GM19239 (cell line): ENCODE measurements around the gene CORIN.

Source experiments
- DNase-seq: peaks from one replicate; pipeline ENCODE4 v3.0.0; 2011; ENCODE audit warnings: low spot score; ENCODE audit not compliant: insufficient read length
- FAIRE-seq: peaks from 2 replicates; lab custom pipeline; 2011; peaks lifted over from hg19 to GRCh38; lab: Jason Lieb, UNC

The CORIN gene

DNA sequence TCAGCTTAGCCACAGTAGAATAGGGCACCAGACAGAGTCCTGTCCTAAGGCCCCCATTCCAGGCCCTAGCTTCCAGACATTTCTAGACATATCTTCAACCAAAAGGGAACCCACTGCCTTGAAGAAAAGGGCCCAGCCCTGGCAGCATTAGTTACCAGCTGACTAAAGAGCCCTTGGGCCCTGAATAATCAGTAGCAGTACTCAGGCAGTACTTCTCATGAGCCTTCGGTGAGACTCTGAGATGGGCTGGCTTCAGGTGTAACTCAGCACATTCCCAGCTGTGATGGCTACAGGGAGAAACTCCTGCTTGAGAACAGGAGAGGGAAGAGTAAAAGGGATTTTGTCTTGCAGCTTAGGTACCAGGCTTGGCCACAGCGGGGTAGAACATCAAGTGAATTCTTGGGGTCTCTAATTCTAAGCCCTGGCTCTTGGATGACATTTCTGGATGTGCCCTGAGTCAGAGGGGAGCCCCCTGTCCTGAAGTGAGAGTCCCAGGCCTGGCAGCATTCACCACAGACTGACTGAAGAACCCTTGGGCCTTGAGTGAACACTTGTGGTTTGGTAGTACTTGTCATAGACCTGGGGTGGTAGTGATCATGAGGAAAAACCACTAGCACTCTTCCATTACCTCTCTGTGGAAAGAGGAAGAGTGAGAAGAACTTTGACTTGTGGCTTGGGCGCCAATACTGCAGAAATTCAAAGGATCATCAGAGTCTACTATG lies 182.7 kb downstream of the CORIN start:
- DNase-seq (no peak), FAIRE-seq (no peak)

DNA sequence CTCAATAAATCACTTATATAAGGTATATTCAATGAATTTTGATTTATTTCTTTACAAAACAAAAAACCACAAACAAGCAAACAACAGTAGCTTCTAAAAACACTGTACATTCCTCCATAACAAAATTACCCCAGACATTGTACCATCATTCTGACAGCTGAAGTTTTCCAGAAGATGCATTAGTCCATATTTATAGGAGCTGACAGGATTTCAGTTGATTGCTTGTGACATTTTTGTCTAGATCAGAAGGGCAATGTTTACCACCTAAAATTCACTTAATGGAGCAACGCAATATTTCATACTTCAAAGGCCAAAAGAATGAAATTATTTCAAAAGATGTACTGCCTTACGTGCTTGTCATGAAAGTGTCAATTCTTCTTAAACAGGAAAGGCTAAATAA lies 185.8 kb downstream of the CORIN start:
- DNase-seq (no peak), FAIRE-seq (no peak)

DNA sequence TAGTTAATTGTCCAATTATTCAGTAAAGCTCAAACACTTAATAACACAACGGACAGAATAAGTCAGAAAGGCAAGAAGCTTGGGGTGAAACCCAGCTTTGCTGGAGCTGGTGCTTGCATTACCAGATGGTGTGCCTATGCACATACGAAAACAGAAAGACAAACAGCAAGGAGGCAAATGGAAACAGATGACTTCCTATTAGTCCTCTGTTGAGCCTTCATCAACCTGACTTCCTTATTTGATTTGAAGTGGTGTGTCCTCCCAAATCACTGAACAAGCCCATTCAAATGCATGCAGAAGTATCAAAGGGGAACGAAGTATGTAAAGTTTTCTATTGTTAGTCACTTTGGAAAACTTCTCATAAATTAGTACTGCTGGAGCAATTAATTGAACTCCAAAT lies 186.6 kb downstream of the CORIN start:
- no peak for FAIRE-seq
- DNase-seq: no peak

DNA sequence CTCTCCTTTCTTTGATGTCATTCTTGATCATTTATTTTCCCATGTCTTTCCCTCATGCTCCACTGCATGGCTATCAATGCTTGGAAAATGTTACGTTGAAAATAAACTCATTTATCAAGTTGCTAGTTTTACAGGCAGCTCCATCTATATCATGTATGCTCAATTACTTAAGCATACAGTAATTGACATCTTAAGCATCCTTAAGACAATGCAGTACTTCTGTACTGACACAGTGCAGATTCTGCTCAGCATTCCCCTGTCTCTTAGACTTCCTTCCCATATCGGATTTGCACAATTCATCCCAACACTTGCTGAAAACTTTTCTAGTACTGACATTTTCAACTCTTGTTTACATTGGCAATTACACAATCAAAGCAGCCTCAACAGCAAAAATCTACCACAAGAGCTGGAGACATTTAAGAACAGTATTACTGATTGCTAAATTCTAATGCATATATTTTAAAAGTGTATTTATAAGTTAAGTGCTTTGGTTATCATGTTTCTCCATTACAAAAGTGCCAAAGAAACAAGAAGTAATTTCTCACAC lies 187.2 kb downstream of the CORIN start:
- FAIRE-seq (no peak), DNase-seq (no peak)

DNA sequence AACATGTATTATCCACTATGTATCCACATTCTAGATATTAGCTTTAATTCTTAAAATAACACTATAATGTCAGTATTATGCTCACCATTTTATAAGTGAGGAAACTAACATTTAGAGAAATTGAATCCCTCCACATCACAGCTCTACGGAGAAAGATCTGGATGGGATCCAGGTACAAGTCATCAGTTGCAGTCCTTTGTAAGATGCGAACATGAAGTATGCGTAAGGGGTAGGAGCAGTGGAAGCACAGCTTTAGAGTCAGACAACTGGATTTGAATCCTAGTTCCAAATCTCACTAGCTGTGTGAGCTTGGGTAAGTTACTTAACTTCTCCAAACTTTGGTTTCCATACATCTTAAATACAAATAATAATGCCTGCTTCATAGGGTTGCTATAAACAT lies 190.3 kb downstream of the CORIN start:
- FAIRE-seq: no peak
- DNase-seq: no peak

DNA sequence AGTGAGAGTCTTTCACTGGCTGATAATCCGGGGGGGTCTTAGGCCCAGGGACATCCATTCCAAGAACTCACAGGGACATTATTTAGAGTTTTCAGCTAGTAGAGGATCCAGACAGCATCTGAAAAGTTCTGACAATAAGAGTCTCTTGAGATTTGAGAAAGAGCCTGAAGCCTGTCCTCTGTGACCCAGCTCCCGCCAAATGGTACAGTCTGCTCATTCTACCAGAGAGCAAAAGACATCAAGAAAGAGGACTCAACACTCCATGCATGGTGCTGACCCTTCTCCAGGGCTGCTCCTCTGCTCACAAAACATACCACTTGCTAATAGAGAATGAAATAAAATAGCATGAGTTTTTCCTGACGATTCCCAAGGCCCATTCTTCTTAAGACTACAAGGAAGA lies 190.8 kb downstream of the CORIN start:
- DNase-seq (no peak), FAIRE-seq (no peak)

DNA sequence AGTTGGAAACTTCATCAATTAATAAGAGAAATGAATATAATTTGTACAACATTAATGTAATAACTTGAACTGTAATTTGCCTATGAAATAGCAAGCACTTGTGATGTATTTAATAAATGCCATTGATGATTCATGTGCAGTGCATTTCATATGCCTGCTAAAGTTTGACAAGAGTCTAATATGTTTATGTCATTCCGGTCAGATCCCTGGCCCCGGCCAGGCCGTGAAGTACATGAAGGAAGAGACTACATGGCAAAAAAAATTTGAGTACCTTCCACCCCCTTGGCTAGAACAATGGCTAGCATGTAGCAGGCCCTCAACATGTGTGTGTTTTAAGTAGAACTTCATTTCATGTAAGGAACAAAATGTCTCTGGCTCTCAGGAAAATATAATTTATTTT lies 191.5 kb downstream of the CORIN start:
- DNase-seq (no peak), FAIRE-seq (no peak)

DNA sequence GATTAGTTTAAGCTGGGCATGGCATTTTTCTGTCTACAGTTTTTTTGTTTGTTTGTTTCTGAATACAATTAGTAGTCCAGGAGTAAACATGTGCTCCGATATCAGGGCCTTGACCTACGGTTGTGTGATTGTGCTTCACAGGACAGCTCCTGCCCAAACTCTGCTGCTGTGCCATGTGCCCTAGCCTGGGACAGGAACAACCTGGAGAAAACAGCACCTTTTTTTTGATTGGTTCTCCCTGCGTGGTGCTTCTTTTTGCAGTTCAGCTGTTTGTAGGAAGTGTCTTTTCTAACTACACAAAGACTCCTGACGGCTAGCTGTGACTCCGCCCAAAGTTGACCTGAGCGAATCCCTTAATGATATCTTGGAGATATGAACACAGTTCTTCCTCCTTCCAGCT lies 194.0 kb downstream of the CORIN start:
- DNase-seq (no peak), FAIRE-seq (no peak)

DNA sequence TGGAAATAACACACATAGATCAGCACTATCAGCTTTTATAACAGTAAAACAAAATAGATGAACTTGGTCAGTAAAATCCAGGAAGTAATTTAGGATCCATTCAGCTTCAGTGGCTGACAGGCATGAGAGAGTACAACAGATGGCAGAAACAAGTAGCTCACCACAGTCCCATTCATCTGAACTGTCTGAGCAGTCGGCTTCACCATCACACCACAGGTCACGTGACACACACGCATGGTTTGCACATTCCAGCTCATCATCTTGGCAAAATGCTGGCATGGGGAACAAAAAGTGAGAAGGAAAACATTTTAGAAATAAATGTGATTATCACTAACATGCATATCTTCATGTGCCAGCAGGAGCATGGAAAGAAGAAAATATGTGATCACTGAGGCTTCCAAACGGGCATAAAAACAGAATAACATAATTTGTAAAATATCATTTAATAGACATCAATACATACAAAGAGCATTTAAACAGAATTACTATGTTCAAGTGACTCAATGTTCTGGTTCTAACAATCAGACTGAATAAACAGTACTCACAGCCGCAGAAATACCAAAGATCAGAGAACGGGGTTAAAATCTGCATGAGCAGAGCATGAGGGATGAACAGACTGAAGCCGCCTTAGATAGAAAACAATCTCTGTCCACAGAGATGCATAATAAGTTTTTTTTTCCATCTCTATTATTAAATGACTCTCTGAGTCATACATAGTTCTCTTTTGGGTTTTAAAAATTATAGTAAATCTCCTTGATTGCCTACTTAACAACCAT lies 194.7 kb downstream of the CORIN start:
- no peak for FAIRE-seq
- DNase-seq: no peak

DNA sequence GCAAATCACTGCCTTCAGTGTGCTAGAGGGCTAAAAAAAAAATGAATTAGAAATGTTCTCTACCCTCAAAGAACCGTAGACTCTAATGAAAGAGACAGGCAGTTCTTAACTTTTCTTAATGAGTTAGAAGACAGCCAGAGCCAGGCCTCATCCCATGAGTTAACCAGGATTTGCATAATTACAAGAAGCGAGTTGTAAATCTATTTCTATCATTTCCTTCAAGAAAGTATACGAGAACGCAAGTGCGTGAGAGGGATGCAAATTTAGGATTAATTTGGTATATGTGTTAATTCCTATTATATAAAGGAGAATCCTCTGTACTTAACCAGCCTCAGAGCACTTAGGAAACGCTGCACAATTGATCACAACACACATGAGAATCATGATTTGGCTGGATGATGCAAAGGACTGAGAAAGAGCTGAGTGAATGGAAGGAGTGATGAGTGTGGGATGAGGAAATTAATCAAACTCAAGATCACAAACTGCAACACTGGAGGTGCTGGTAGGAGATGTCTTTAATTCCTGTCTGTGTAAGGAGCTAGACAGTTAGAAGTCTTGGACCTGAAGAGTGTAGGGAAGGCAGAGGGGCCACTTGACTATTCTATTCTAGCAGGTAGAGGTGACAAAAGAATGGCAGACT lies 195.6 kb downstream of the CORIN start:
- no peak for FAIRE-seq

DNA sequence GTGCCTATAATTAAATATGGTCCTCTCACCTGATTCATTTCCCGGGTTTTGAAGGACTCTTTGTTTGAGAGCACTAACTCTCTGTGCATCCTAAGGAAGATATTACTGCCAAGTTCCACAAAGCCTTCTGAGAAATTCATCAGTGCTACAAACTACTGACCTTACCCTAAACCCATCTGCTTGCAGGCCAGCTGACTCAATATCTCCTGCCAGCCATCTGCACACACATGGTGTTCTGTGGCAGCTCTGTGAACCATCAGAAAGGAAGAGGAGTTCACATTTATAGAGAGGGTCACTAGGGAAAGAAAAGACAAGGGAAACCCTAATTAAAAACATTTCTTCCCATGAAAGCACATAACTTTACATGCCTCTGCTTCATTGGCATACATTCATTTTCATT lies 196.1 kb downstream of the CORIN start:
- FAIRE-seq: no peak
- DNase-seq: no peak

More for the DNA sequence above, 195.6 kb downstream of the CORIN start:
- DNase-seq: no peak

DNA sequence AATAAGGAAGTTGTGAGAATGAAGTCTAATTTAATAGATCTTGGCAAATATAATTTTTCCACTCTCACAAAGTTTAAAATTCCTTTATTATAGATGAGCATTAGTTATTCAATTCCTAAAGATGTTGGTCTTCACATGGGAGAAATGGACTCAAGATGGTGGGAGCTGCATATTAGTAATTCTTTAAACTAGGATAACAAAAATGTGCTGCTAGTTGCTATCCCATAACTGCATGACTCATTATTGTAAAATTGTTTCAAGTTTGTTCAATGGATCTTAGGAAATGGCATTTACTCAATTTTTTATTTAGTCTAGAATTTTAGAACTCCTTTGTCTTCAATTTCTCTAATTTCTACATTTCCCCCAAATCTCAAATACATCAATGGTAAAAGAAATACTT lies 197.0 kb downstream of the CORIN start:
- DNase-seq: no peak
- FAIRE-seq: no peak

DNA sequence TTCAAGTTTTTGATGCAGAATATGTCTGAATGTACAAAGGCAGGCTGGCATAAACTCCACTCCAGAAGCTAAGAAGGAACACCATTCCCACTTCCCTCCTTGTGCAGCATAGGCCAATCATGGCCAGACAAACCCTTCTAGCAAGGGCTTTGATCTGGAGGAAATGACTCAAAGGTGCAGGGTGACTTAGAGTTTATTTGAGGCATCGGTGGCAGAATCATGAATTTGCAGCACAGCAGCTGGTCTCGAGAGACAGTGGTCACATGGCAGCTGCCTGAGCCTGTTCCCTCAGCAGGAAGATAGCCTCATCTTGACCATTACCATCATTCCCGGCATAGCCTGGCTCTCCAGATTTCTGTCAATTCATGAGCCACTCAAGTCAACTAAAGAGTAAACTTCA lies 198.3 kb downstream of the CORIN start:
- no peak for DNase-seq
- no peak for FAIRE-seq

DNA sequence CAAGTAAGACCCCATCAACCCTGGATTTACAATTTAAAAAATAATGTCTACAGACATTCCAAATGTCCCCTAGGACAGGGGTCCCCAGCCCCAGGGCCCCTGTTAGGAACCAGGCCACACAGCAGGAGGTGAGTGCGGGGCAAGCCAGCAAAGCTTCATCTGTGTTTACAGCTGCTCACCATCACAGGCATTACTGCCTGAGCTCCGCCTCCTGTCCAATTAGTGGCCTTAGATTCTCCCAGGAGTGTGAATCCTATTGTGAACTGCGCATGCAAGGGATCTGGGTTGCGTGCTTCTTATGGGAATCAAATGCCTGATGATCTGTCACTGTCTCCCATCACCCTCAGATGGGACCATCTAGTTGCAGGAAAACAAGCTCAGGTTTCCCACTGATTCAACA lies 206.7 kb downstream of the CORIN start:
- FAIRE-seq: no peak
- no peak for DNase-seq

DNA sequence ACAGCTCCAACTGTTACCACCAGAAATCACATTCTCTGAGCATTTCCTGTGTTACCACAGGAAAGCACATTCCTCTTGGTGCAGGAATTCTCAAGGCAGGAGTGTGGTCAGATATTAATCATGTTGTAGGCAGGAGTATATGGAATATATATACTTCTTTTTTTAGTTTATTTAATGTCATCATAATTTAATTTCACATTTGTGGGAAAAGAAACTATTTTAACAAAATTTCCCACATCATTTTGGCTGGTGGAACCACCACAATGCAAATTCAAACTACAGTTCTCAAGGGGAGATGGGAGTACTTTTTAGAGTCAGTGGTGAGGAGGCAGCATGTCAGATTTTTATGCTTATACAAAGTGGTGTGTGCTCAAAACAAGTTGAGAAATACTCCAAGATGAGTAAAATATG lies 213.8 kb downstream of the CORIN start:
- no peak for FAIRE-seq

DNA sequence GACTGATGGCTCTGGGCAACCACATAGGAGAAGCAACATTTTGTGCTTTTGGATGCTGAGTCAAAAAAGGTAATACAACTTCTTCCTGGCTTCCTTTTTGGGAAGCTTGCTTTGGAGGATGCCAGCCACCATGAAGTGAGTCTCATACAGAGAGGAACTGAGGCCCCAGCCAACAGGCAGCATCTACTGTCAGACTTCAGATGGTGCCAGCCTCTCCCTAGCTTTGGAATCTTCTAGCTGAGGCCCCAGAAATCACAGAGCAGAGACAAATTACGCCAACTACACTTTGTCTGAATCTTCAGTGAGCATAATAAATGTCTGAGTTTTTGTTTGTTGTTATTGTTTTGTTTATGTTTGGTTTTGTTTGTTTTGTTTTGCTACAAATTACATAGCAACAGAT lies 216.7 kb downstream of the CORIN start:
- DNase-seq (no peak), FAIRE-seq (no peak)

More for the DNA sequence above, 213.8 kb downstream of the CORIN start:
- no peak for DNase-seq

DNA sequence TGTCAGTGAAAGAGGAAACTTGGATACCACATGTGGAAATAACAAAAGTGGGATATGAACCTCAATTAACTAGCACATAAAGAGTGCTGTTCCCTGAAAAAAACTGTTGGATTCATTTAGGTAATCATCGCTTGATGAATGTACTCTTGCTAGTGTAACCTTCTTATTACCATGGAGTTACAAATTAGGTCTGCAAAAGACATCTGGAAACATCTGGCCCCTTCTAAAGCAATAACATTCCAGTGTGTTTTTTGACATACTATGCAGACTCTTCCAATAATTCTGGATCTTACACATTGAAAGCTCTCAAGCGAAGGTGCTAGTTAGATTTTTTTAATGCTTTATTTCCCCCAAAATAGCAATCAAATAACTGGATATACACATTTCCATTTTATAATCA lies 218.2 kb downstream of the CORIN start:
- DNase-seq (no peak), FAIRE-seq (no peak)

DNA sequence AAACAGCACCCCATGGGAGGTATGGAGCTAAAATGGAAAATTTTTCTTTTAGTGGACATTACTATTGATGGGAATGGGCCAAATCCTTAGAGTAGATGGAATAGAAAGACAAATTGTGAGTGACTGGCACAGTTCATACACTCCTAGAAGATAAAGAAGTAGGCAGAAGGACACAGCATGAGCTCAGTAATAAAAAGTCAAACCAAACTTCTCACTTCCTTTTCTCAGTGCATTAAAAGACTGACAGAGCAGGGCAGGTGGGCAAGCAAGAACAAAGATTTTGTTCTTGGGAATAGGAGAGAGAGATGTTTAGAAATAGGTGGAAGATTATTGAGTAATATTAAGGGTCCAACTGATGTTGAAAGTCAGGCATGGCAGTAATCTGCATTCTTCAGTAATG lies 220.3 kb downstream of the CORIN start:
- no peak for FAIRE-seq

DNA sequence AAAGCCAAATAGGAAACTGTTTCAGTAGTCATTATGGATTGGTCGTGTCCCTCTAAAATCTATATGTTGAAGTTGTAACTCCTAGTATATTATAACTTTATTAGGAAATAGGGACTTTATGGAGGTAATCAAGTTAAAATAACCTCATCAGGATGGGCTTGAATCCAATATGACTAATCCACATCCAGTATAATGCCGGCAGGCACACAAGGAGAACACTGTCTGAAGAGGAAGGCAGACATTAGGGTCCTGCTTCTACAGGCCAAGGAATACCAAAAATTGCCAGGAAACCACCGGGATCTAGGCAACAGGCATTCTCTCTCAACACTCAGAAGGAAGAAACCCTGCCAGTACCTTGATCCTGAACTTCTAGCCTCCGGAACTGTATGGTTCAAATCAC lies 222.5 kb downstream of the CORIN start:
- DNase-seq (no peak), FAIRE-seq (no peak)

More for the DNA sequence above, 220.3 kb downstream of the CORIN start:
- no peak for DNase-seq

DNA sequence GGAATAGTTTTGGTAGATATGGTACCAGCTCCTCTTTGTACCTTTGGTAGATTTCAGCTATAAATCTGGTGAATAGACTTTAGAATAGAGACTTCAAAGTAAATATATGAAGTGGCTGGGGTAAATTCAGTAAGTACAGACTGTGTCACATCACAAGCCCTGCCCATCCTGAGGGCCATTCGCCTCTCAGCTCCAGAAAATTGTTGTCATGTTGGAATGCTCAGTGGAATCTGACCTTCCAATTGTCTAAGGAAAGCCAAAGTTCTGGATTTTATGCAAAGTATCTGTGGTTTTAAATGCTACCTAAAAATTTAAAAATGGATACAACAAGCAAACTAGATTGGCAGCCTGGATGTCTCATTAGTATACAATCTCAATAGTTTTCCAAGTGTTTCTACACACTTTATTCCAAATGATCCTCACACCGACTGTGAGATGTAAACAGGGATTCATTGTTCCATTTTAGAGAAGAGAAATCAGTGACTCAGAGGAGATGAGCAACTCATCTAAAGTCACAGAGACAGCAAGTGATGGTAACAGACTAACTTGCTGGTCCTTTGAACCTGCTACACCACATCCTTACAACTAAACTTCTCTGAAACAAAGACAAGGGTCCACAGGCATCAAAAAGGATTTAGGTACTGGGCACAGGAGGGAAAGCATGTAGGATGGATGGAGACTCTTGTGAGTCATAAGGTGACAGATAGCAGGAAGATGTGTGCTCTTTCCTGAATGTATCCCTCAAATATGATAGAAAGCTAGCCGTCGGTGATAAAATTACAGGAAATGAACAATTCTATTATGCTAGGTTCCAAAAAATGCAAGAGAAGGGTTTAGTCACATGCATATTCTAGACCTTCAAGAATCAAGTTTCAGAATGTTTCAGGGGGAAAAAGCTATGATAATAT lies 225.5 kb downstream of the CORIN start:
- no peak for DNase-seq

More for the DNA sequence above, 225.5 kb downstream of the CORIN start:
- no peak for FAIRE-seq
